ENCODE data around the gene PIK3CA.

GRCh38 chr3:179148616-179149405, 654 bp downstream of the PIK3CA start:
- TF ChIP-seq, protein P1, sequence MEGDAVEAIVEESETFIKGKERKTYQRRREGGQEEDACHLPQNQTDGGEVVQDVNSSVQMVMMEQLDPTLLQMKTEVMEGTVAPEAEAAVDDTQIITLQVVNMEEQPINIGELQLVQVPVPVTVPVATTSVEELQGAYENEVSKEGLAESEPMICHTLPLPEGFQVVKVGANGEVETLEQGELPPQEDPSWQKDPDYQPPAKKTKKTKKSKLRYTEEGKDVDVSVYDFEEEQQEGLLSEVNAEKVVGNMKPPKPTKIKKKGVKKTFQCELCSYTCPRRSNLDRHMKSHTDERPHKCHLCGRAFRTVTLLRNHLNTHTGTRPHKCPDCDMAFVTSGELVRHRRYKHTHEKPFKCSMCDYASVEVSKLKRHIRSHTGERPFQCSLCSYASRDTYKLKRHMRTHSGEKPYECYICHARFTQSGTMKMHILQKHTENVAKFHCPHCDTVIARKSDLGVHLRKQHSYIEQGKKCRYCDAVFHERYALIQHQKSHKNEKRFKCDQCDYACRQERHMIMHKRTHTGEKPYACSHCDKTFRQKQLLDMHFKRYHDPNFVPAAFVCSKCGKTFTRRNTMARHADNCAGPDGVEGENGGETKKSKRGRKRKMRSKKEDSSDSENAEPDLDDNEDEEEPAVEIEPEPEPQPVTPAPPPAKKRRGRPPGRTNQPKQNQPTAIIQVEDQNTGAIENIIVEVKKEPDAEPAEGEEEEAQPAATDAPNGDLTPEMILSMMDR (IDR thresholded peaks at IDR 0.05 in 8 of 11, conservative IDR thresholded peaks at IDR 0.05 in 3 of 11), result no peak
- TF ChIP-seq POLR2AphosphoS5 (IDR thresholded peaks at IDR 0.05) (peak in 2 of 3 donors; percentile 71 to 75), POLR2A (IDR thresholded peaks at IDR 0.05) (no peak)

Measured in spleen (tissue), 7 donors.